Smooth muscle cell (in vitro differentiated cells): Measurements from ENCODE around the gene ALDH8A1. TPM values are rescaled to one million over a fixed set of nuclear protein-coding genes. Genes with fewer than 3 reads are reported as not detected.

Experiments used
- DNase-seq: peaks from one replicate; lab custom pipeline; 2025; ENCODE audit not compliant: unreplicated experiment; lab: John Stamatoyannopoulos, UW
- H2AFZ ChIP-seq: fragments of 200-600 bp; sonication (generic); 2 replicates; pipeline ENCODE4 v1.6.0; 2016; ENCODE audit warnings: antibody characterized with exemption, low read depth, mild to moderate bottlenecking
- H3F3A ChIP-seq: fragments of 200-600 bp; sonication (generic); 2 replicates; pipeline ENCODE4 v1.6.0; 2017; ENCODE audit warnings: antibody characterized with exemption, low read depth
- H3K27ac ChIP-seq: fragments of 200-600 bp; sonication (generic); 2 replicates; pipeline ENCODE4 v1.5.1; 2016; ENCODE audit warnings: low read depth, mild to moderate bottlenecking
- H3K27me3 ChIP-seq: fragments of 200-600 bp; sonication (generic); 2 replicates; pipeline ENCODE4 v1.6.1; 2016; ENCODE audit warnings: low read depth, mild to moderate bottlenecking
- H3K36me3 ChIP-seq: fragments of 200-600 bp; sonication (generic); 2 replicates; pipeline ENCODE4 v1.5.1; 2016; ENCODE audit warnings: low read depth
- H3K4me1 ChIP-seq: fragments of 200-600 bp; sonication (generic); 2 replicates; pipeline ENCODE4 v1.5.1; 2016; ENCODE audit warnings: low read depth
- H3K4me2 ChIP-seq: fragments of 200-600 bp; sonication (generic); 2 replicates; pipeline ENCODE4 v1.6.0; 2016; ENCODE audit warnings: mild to moderate bottlenecking
- H3K4me3 ChIP-seq: fragments of 200-600 bp; sonication (generic); 2 replicates; pipeline ENCODE4 v1.5.1; 2016; ENCODE audit warnings: mild to moderate bottlenecking
- H3K79me2 ChIP-seq: fragments of 200-600 bp; sonication (generic); 2 replicates; pipeline ENCODE4 v1.6.0; 2016; ENCODE audit warnings: low read depth, mild to moderate bottlenecking
- H3K9ac ChIP-seq: fragments of 200-600 bp; sonication (generic); 2 replicates; pipeline ENCODE4 v1.6.0; 2016; ENCODE audit warnings: low read depth
- H3K9me3 ChIP-seq: fragments of 200-600 bp; sonication (generic); replicated peaks from 2 replicates; pipeline ENCODE4 v1.5.1; 2016; ENCODE audit warnings: low read depth
- H4K20me1 ChIP-seq: fragments of 200-600 bp; sonication (generic); 2 replicates; pipeline ENCODE4 v1.6.0; 2016; ENCODE audit warnings: low read depth
- CTCF ChIP-seq: fragments of 200-600 bp; sonication (generic); IDR thresholded peaks from 2 replicates; pipeline ENCODE4 v1.5.1; 2017; ENCODE audit warnings: borderline replicate concordance, mild to moderate bottlenecking, antibody characterized with exemption; ENCODE audit not compliant: insufficient read depth, poor library complexity, severe bottlenecking
- WGBS: methylation state at CpG from one replicate; pipeline ENCODE4 v1.1.7; 2016; ENCODE audit warnings: low lambda C conversion rate; 5-methylcytosine and 5-hydroxymethylcytosine counted together
- polyA plus RNA-seq: library from polyadenylated mRNA; unstranded; fragments of >200 nt; fragmentation: Nextera tagmentation; extraction: Ambion mirVana; gene quantifications from 2 replicates; pipeline ENCODE4 v1.2.1, GENCODE V29; 2016
- total RNA-seq: library from RNA; depleted of rRNA; stranded (reverse); fragments of >200 nt; gene quantifications from 2 replicates; pipeline ENCODE4 v1.2.3, GENCODE V29; 2014

The ALDH8A1 gene
- total and polyA plus RNA-seq, 2 experiments from 2014 or later: 0.64 to 11.2 TPM

DNA sequence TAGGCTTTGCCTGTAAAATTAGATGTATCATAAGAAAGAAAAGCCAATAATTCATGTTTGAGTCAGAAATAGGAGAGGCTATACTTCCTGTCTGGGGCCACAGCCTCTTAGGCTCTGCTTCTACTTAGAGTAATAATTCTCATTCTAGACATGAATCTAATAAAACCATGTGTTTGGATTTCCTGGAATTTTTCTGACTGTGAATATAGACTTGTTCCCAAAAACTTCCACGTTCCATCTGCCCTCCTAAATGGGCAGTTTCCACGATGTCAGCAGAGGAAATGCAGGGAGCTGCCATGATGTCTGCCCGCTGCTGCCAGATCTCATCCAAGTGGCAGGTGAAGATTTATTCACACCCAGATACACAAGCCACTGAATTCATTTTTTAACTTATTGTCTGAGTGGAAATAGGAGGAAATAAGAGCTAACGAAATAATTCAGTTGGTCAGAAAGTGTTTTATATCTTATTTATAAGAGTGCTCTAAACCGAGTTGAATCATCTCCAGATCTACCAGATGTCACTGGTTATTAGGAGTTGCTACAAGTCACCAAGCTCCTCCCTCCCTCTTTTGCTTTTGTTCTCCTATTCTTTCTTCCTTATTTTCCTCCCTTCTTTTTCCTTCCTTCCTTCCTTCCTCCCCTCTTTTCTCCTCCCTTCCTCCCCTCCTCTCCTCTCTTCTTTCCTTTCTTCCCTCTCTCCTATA, 69.3 kb downstream of the ALDH8A1 start:
- H3K4me1 ChIP-seq: no peaks in the 10 kb centered on the region
- H3F3A ChIP-seq: no peaks in the 10 kb centered on the region
- no peak for DNase-seq
- H3K4me2 ChIP-seq: no peak overlapping the region
- WGBS: 87% methylated on average over 5 of the region's 5 CpGs
- H3K9me3 ChIP-seq: no peaks in the 10 kb centered on the region
- no peak overlapping the region for H3K27ac ChIP-seq
- H3K27me3 ChIP-seq: peaks cover 1% of the 10 kb centered on the region
- no peaks in the 10 kb centered on the region for H3K36me3 ChIP-seq
- no peak overlapping the region for H3K9ac ChIP-seq
- TF ChIP-seq CTCF: no peak
- no peaks in the 10 kb centered on the region for H3K79me2 ChIP-seq
- H2AFZ ChIP-seq: no peak overlapping the region
- H3K4me3 ChIP-seq: no peak overlapping the region
- H4K20me1 ChIP-seq: no peaks in the 10 kb centered on the region

- Histone ChIP-seq H3F3A (no peaks in the 10 kb centered on the region), H3K36me3 (no peaks in the 10 kb centered on the region), H3K4me3 (no peak overlapping the region), H3K27me3 (no peaks in the 10 kb centered on the region), H3K4me1 (no peaks in the 10 kb centered on the region), H2AFZ (no peak overlapping the region), H3K4me2 (no peak overlapping the region), H3K9me3 (no peaks in the 10 kb centered on the region), H3K79me2 (no peaks in the 10 kb centered on the region), H4K20me1 (no peaks in the 10 kb centered on the region), H3K27ac (no peak overlapping the region), H3K9ac (no peak overlapping the region)
- 83% methylated on average over 3 of the region's 3 CpGs for WGBS
- TF ChIP-seq CTCF: no peak
- no peak for DNase-seq
Measured at GRCh38 chr6:134878136-134878535, 71.8 kb downstream of the ALDH8A1 start.

GRCh38 chr6:134875367-134875766, 74.5 kb downstream of the ALDH8A1 start:
- no peak for TF ChIP-seq CTCF
- Histone ChIP-seq H2AFZ (no peak overlapping the region), H3K9me3 (no peaks in the 10 kb centered on the region), H3K4me2 (no peak overlapping the region), H3K79me2 (no peaks in the 10 kb centered on the region), H3K9ac (no peak overlapping the region), H3K27ac (no peak overlapping the region), H3F3A (no peaks in the 10 kb centered on the region), H3K36me3 (no peaks in the 10 kb centered on the region), H3K4me3 (no peak overlapping the region), H3K4me1 (no peaks in the 10 kb centered on the region), H4K20me1 (no peaks in the 10 kb centered on the region), H3K27me3 (no peaks in the 10 kb centered on the region)
- DNase-seq: no peak
- 86% methylated on average over 4 of the region's 4 CpGs for WGBS
